Brain microvascular endothelial cell (primary cell): ENCODE measurements around the gene ACOX3.

Experiments used
- DNase-seq: peaks from one replicate; pipeline ENCODE4 v3.0.0-alpha.2; 2020
- H3K27ac ChIP-seq: fragments of 250-450 bp; sonication (Bioruptor Pico); 2 replicates; pipeline ENCODE4 v1.5.1; 2020; ENCODE audit warnings: mild to moderate bottlenecking, moderate library complexity
- H3K27me3 ChIP-seq: fragments of 250-450 bp; sonication (Bioruptor Pico); replicated peaks from 2 replicates; pipeline ENCODE4 v1.5.1; 2020; ENCODE audit warnings: mild to moderate bottlenecking
- H3K36me3 ChIP-seq: fragments of 250-450 bp; sonication (Bioruptor Pico); replicated peaks from 2 replicates; pipeline ENCODE4 v1.5.1; 2020; ENCODE audit warnings: mild to moderate bottlenecking
- H3K4me3 ChIP-seq: 2 replicates; pipeline ENCODE4 v1.5.1; 2011; ENCODE audit warnings: low read depth, mild to moderate bottlenecking, control low read depth, low read length, moderate library complexity
- in situ Hi-C: cut with HindIII; loops from 2 replicates; pipeline ENCODE4 v1.10.0; 2017; ENCODE audit warnings: low sequenced_read_pairs, low pct_ligation_motif_present
- TF ChIP-seq, protein P1 (sequence below): IDR thresholded peaks from 2 replicates; pipeline ENCODE4 v1.5.1; 2011; ENCODE audit warnings: low read depth, mild to moderate bottlenecking, moderate library complexity, low read length, control low read depth, inconsistent platforms; ENCODE audit errors: missing control alignments

Gene ACOX3

GRCh38 chr4:8378776-8379175 lies 61.7 kb downstream of the ACOX3 start:
- TF ChIP-seq, protein P1, sequence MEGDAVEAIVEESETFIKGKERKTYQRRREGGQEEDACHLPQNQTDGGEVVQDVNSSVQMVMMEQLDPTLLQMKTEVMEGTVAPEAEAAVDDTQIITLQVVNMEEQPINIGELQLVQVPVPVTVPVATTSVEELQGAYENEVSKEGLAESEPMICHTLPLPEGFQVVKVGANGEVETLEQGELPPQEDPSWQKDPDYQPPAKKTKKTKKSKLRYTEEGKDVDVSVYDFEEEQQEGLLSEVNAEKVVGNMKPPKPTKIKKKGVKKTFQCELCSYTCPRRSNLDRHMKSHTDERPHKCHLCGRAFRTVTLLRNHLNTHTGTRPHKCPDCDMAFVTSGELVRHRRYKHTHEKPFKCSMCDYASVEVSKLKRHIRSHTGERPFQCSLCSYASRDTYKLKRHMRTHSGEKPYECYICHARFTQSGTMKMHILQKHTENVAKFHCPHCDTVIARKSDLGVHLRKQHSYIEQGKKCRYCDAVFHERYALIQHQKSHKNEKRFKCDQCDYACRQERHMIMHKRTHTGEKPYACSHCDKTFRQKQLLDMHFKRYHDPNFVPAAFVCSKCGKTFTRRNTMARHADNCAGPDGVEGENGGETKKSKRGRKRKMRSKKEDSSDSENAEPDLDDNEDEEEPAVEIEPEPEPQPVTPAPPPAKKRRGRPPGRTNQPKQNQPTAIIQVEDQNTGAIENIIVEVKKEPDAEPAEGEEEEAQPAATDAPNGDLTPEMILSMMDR, result no peak
- H3K36me3 ChIP-seq, result no peaks in the 10 kb centered on the region
- DNase-seq, result no peak

GRCh38 chr4:8378101-8378724 lies 62.3 kb downstream of the ACOX3 start:
- H3K27me3 ChIP-seq, result no peaks in the 10 kb centered on the region
- in situ Hi-C loops, result no loop called here
- TF ChIP-seq, protein P1, result no peak
- no peak overlapping the region for H3K27ac ChIP-seq
- DNase-seq, result no peak
- H3K36me3 ChIP-seq, result no peaks in the 10 kb centered on the region
- no peak overlapping the region for H3K4me3 ChIP-seq

More at GRCh38 chr4:8378776-8379175, 61.7 kb downstream of the ACOX3 start:
- in situ Hi-C loops, result no loop called here
- Histone ChIP-seq H3K27ac (no peak overlapping the region), H3K27me3 (no peaks in the 10 kb centered on the region), H3K4me3 (no peak overlapping the region)

DNA sequence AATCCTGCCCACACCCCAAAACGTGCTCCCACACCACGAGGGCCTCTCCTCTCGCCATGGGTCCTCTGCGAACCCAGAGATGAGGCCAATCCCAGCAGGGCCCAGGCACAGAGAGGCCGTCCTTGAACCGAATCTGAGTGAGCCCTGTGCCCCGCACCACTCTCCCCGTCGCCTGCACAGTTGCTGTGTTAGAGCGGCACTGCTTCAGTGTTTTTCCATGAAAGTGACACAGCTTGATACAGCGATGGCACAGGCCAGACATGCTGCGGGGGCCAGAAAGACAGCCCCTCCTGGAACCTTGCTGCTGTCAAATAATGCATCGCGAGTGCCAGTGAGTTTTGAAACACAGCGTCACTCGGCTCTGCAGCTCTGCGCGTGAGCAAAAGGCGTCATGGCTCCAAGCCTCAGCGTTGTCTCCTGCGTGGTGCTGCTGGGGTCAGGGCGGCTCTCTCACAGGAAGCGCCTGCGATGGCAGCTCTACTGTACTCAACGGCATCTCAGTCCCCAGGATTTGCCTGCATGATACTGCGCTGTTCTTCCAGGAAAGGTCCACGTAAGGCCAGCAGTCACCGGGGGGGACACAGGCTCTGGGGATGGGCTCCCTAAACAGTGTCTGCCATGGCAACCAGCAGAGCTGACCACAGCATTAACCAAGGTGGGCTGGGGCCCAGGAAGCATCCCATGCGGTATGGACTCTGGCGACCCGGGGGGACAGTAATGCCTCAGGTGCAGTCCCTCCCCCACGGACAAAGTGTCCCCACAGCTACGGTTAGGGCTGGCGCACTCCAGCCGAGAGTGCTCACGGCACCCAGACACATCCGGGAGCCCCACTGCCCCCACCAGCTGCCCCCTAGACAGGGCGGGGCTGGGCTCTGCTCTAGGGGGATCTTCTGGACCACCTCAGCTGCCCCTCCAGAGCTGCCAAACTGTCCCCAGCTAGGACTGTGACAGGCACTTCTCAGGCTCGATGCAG lies 63.1 kb downstream of the ACOX3 start:
- H3K4me3 ChIP-seq, result no peak overlapping the region
- no peak for DNase-seq
- no peaks in the 10 kb centered on the region for H3K27me3 ChIP-seq
- no peak overlapping the region for H3K27ac ChIP-seq
- in situ Hi-C loops, result no loop called here
- H3K36me3 ChIP-seq, result no peaks in the 10 kb centered on the region
- TF ChIP-seq, protein P1, result no peak

- no peak overlapping the region for H3K27ac ChIP-seq
- H3K27me3 ChIP-seq, result no peaks in the 10 kb centered on the region
- in situ Hi-C loops, result no loop called here
- H3K4me3 ChIP-seq, result no peak overlapping the region
- DNase-seq, result peak; percentile 25
- TF ChIP-seq, protein P1, result no peak
- no peaks in the 10 kb centered on the region for H3K36me3 ChIP-seq
These were observed 64.0 kb downstream of the ACOX3 start for GRCh38 chr4:8376361-8377102.

- Histone ChIP-seq H3K36me3 (no peaks in the 10 kb centered on the region), H3K27ac (no peak overlapping the region), H3K27me3 (no peaks in the 10 kb centered on the region), H3K4me3 (no peak overlapping the region)
- no peak for DNase-seq
- TF ChIP-seq, protein P1, result peak; percentile 5
- in situ Hi-C loops, result no loop called here
These were observed 65.5 kb downstream of the ACOX3 start for GRCh38 chr4:8374851-8375649.
